Stimulated activated CD4-positive, alpha-beta T cell treated with anti-CD3 and anti-CD28 coated beads, Interleukin-2, amount 100 ng/mL, for 24 hours (primary cell): ENCODE data around the gene GTF2A1.

Source experiments
- DNase-seq, 2 donors: peaks; one replicate each; pipeline ENCODE4 v3.0.0-alpha.2; 2020

Gene GTF2A1

DNA sequence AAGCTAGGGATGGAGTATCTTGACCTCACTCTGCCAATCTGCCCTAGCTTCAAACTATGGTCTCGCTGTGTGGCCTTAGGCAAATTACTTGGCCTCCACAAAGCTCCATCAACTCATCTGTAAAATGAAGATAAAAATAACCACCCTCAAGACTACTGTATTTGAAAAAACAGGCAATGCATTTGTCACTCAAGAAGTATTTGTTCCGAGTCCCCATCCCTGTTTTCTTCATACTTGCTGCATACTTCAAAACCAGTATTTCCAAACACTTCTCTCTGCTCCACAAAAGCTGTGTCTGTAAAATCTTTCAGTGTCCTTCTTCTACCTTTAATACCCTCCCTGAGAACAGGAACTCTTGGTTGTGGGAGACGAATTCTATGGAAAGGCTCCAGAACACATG, 47.9 kb downstream of the GTF2A1 start:
- no peak for DNase-seq

GRCh38 chr14:81172353-81172752, 48.4 kb downstream of the GTF2A1 start:
- no peak for DNase-seq

GRCh38 chr14:81170829-81171195, 49.9 kb downstream of the GTF2A1 start:
- DNase-seq = no peak

DNA sequence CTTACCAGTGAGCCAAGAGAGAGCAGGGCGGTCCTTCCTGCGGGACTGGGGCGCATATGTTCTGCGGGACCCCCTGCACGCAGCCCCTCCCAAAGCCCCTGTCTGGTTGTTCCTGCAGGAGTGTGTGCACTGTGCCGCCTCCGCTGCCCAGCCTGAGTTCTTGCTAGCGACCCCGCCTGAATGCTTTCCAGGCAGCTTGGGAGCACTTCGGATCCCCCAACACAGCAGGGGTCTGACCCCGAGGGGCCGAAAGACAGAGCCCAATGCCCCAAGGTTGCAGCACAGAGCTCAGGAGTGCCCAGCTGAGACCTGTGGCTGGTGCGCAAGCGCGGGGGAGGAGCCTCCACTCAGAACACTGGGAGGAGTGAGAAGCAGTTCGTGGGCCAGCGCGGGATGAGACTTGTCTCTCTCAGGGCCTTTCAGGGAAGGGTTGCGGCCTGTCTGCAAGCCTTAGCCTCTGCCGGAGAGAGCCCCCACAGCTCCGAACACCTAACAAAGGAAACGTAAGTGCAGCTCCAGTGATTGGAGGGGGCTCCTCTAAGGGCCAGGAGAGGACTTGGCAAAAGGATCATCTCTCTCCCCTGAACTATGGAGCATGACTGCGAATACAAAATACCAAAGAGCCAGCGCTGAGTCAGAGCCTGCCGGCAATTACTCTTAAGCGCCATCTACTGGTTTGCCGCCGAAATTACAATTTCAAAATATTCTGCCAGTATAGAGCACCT, 50.5 kb downstream of the GTF2A1 start:
- DNase-seq = peak; percentile 87 to 90

DNA sequence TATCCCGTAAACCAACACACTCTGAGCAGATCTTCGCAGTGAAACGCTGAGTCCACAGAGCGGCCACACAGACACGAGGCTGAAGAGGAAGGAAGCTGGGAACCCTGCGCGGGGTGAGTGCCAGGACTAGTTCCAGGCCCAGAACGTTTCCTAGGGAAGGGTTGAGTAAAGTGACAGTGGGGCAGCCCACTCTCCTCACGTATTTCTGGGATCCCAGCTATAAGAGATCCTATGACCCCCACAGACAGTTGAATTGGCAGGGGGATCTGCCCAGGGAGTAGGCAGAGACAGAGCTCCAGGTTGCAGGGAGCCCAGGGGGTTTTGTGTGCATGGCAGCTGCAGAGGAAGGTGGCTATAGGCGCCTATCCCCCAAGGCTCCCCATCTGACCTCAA, 51.1 kb downstream of the GTF2A1 start:
- DNase-seq = peak in 1 of 2 donors; percentile 20

DNA sequence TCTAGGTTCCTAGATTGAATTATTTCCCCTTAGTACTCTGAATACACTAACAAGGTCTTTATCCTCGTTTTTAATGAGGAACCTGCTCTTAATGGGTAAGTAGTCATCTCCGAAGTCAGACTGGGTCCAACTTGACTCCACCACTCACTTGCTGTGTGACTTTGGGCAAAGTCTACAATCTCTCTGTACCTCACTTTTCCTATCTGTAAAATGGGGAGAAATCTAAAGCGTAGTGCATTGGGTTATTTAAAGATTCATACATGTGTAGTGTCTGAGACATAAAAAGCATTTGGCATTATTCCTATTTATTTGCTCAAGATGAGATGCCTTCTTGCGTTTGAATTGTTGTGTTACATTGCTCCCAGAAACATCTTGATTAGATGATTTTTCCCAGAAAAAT, 51.5 kb downstream of the GTF2A1 start:
- DNase-seq = no peak

- DNase-seq = no peak
These were observed 54.6 kb downstream of the GTF2A1 start for GRCh38 chr14:81166121-81166520.

- DNase-seq = no peak
These were observed 55.6 kb downstream of the GTF2A1 start for GRCh38 chr14:81165188-81165587.

DNA sequence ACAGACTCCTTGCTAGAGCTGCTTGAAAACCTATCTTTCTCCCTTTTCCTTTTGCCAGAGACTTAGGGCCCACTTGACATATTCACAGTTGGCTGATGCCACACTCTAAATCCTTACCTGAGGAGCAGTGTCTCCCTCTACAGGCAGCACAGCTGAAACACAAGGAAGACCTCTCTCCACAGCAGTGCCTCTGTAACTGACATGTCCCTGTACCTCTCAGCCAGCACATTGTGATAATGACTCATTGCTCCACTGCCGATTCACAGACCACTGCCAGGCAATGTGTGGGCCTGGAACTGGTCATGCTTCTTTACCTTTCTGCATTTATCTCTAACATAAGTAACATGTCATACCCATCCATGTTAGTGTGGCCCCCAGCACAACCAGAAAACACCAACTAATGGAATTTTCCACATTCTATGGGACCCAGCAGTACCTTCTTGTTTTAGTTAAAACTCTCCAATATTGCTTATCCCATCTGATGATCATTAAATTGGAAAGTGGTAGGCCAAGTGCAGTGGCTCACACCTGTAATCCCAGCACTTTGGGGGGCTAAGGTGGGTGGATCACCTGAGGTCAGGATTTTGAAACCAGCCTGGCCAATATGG, 56.5 kb downstream of the GTF2A1 start:
- peak; percentile 56 to 60 for DNase-seq

DNA sequence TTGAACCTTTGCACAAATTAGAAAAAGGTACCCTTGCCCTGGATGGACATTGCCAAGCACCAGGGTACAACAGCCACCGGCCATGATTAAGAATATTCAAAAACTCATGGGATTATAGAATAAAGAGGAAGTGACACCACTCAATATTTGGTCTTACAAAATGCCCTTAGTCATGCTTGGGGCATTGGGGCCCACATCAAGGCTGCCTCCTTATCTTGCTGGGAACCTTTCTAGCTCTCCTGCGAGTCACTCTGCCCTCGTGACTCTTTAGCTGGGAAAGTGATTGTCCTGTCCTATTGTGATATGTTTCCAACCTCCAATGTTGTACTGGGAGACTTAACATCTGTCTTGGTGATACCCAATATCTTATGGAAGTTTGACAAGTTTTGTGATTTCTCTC, 57.8 kb downstream of the GTF2A1 start:
- DNase-seq = no peak

GRCh38 chr14:81161749-81162148, 59.0 kb downstream of the GTF2A1 start:
- DNase-seq = no peak

- no peak for DNase-seq
These were observed 59.7 kb downstream of the GTF2A1 start for GRCh38 chr14:81161088-81161487.

- DNase-seq = no peak
These were observed 63.3 kb downstream of the GTF2A1 start for GRCh38 chr14:81157431-81157830.

DNA sequence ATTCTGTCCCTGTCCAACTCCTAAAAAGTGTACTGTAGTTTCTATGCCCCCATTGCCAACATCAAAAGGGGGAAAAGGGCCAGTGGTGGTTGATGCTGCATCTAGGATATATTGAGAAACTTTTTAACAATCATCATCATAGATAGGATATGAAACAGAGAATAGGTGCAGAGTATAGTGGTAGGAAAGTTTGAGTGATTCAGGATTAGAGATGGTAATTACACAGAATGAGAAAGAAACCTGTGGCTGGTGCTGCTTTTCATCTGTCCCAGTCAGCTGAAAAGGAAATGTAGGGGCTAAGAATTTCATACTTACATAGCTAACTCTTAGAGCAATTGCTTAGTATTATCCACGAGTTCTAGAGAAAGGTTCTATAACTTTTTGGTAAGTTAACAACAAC, 67.6 kb downstream of the GTF2A1 start:
- no peak for DNase-seq

- no peak for DNase-seq
These were observed 72.1 kb downstream of the GTF2A1 start for GRCh38 chr14:81148635-81149034.

DNA sequence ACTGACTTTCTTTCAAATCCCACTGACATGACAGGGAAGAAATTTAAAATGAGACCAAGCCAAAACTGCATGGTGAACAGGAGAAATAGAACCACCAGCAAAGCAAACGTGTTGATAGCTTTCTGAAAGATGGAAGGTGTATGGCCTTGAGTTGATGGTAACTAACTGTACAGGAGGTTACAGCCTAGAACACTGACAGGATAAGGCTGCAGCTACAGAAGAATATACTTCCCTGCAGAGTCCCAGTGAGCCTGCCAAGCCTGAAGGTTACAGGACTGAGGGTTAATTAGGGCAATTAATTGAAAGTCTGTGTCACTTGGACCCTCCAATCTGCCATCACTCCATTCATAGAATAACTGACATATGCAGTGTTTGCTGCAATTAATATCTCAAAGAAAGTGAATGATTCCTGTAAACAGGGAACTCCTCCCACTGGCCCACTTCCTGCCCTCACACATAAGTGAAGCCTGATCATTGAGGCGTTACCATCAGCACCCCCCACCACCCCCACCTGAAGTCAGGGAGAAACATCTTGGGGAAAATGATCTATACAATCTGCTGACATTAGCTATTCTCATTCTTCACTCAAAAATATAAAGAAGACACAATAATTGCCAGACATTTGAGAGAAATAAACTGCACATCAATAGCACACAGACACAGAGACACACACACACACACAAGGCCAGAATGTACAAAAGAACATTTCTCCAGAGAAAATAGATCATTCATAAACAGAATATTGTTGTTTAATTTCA, 73.4 kb downstream of the GTF2A1 start:
- no peak for DNase-seq

GRCh38 chr14:81144824-81145603, 75.7 kb downstream of the GTF2A1 start:
- no peak for DNase-seq

- no peak for DNase-seq
These were observed 77.0 kb downstream of the GTF2A1 start for GRCh38 chr14:81143793-81144192.

GRCh38 chr14:81141426-81141825, 79.3 kb downstream of the GTF2A1 start:
- DNase-seq = no peak

DNA sequence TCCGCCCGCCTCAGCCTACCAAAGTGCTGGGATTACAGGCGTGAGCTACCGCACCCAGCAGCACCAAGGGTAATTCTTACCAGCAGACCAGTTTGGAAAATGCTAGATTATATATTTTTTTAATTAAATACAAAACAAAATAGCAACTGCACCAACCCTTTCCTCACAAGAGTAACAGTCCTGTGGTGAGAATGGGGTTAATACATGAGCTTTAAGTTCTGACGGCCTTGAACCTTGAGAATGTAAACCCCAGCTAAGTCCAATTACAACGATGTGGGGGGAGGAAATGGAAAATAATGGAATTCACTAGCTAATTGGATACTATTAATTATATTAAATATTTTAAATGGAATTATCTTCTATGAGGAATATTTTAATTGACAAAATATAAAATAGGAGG, 82.3 kb downstream of the GTF2A1 start:
- no peak for DNase-seq

- DNase-seq = no peak
These were observed 83.4 kb downstream of the GTF2A1 start for GRCh38 chr14:81137316-81137715.

DNA sequence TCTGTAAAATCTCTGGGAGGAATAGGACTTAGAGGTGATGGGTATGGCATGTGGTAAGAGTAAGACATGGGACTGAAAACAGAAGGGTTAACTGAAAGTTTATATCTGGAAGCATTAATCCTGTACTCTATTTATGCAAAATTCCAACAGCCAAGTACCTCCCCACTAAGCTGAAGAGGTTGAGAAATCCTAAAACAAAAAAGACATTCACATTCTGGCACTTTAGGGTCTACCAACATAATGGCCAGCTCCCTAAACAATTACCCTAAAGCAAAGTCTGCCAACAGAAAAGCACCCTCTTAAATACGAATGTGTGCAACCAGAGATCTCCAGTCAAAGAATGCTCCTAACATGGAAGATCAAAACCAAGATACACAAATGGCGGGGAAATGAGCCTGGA, 87.4 kb downstream of the GTF2A1 start:
- no peak for DNase-seq

- DNase-seq = no peak
These were observed 88.3 kb downstream of the GTF2A1 start for GRCh38 chr14:81132468-81132867.
